Adrenal gland (tissue), 12 donors: Measurements from ENCODE around the gene MADD. TPM values are rescaled to one million over a fixed set of nuclear protein-coding genes. Genes with fewer than 3 reads are reported as not detected.
"Not testable (repeated sequence)": the region's sequence is repeated elsewhere in the genome, so short reads cannot be mapped to it uniquely, and the experiment has no call there.

Source experiments
- DNase-seq, 7 donors: peaks; one replicate each; pipeline ENCODE4 v3.0.0-alpha.2; 2019 to 2020
- H3K27ac ChIP-seq, 5 donors: fragments of 200-600 bp; sonication (generic) in 4 of 5; 1 replicate in 3 of 5; 2 replicates in 2 of 5; pipeline versions ENCODE4 v1.5.1 to v1.8.0; 2016 to 2020; ENCODE audit warnings: mild to moderate bottlenecking in 1 of 5
- H3K27me3 ChIP-seq: fragments of 200-600 bp; 2 replicates; pipeline ENCODE4 v1.8.0; 2021
- H3K36me3 ChIP-seq, 2 donors: fragments of 200-600 bp; replicated peaks in 1 of 2; 1 replicate in 1 of 2; 2 replicates in 1 of 2; pipeline versions ENCODE4 v1.5.1 to v1.8.0; 2018 to 2022
- H3K4me1 ChIP-seq, 2 donors: fragments of 200-600 bp; replicated peaks in 1 of 2; 1 replicate in 1 of 2; 2 replicates in 1 of 2; pipeline versions ENCODE4 v1.5.1 to v1.8.0; 2018 to 2021
- H3K4me3 ChIP-seq, 4 donors: fragments of 200-600 bp; sonication (generic) in 3 of 4; one replicate each; pipeline ENCODE4 v1.5.1; 2016 to 2018
- H3K9me3 ChIP-seq, 3 donors: fragments of 200-600 bp; sonication (generic) in 1 of 3; replicated peaks in 1 of 3; 1 replicate in 2 of 3; 2 replicates in 1 of 3; pipeline versions ENCODE4 v1.5.1 to v1.8.0; 2016 to 2021
- POLR2A ChIP-seq, 2 donors: fragments of 450-650 bp; IDR thresholded peaks; one replicate each; pipeline ENCODE4 v1.6.1; 2017; ENCODE audit warnings: antibody characterized with exemption in 2 of 2, mild to moderate bottlenecking in 2 of 2, moderate library complexity in 1 of 2
- WGBS, 4 donors: extraction: QIAGEN DNeasy Blood & Tissue Kit in 2 of 4; methylation state at CpG; one replicate each; pipeline versions ENCODE4 v1.1.5 to v1.1.7; 2013 to 2017; 5-methylcytosine and 5-hydroxymethylcytosine counted together
- intact Hi-C, 2 donors: fragments of 100-400 bp; cut with DNase I; formaldehyde crosslinking; loops; one replicate each; pipeline versions ENCODE4 v1.14.1 to v1.15.0; 2022 to 2023
- polyA plus RNA-seq, 3 donors: library from polyadenylated mRNA; stranded (reverse); fragments of 200-250 nt in 2 of 3; fragments of 350-450 nt in 1 of 3; fragmentation: Illumina TruSeq in 1 of 3; extraction: RNeasy Lipid Tissue Mini Kit (QIAGEN cat#74804) in 1 of 3; gene quantifications; one replicate each; pipeline ENCODE4 v1.2.3, GENCODE V29; 2013 to 2014
- total RNA-seq, 9 donors: library from RNA; depleted of rRNA in 4 of 9; stranded (reverse); fragments of >200 nt in 4 of 9; fragments of 120-200 nt in 1 of 9; fragmentation: NEBNext Ultra II Directional in 1 of 9; extraction: Animal tissue kit (Norgen Biotek cat#: 25700) in 1 of 9; gene quantifications; one replicate each; pipeline versions ENCODE4 v1.1.0 to v1.2.4, GENCODE V29; 2013 to 2023
- TF ChIP-seq, protein P1 (sequence below), 6 experiments: fragments of 450-650 bp in 4 of 6; fragments of 200-600 bp in 2 of 6; sonication (generic) in 1 of 6; IDR thresholded peaks; 1 replicate in 5 of 6; 2 replicates in 1 of 6; pipeline versions ENCODE4 v1.5.1 to v1.8.0; 2016 to 2021; ENCODE audit warnings: antibody characterized with exemption in 6 of 6, mild to moderate bottlenecking in 2 of 6, moderate library complexity in 1 of 6
- donor health status: healthy with polysubstance abuse.
- donor health status: Bipolar disorder and iron deficiency.
- donor health status: DM: yes; HTN: yes; CAD: no.
- donor health status: DM: no; HTN: no; CAD: no.
- donor health status: DM: no; HTN: no; CAD: no.
- donor health status: DM: yes; HTN: yes; CAD: no.

MADD gene
- total and polyA plus RNA-seq, 12 donors, result 33.4 to 83.0 (median 49.2) TPM

- no peaks in the 10 kb centered on the region for H3K4me1 ChIP-seq
- H3K9me3 ChIP-seq, result no peaks in the 10 kb centered on the region
- no peak for TF ChIP-seq POLR2A (IDR thresholded peaks at IDR 0.05)
- WGBS, 4 donors, result 93 to 96% (median 95%) methylated on average over 9 to 20 of the region's 20 CpGs
- no peak overlapping the region for H3K4me3 ChIP-seq
- H3K27me3 ChIP-seq, result no peaks in the 10 kb centered on the region
- DNase-seq, result no peak
- H3K27ac ChIP-seq, result no peak overlapping the region
- no peaks in the 10 kb centered on the region for H3K36me3 ChIP-seq
- intact Hi-C loops, result no loop called here
Measured at GRCh38 chr11:47332791-47333525, 63.0 kb downstream of the MADD start.

DNA sequence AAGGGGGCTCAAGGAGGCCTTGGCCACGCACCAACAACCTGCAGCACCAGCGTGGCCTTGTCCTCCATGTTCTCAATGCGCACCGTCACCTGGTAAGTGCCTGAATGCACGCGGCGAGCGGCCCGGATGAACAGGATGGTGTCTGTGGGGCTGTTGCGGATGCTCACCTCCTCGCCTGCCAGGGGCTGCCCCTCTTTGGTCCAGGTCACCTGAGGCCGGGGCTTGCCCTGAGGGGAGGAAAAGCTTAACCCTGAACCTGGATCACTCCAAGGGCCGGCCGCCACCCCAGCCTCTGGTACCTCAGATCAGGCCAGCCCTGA, 63.6 kb downstream of the MADD start:
- Histone ChIP-seq H3K4me3 (no peak overlapping the region), H3K27me3 (no peaks in the 10 kb centered on the region), H3K36me3 (no peaks in the 10 kb centered on the region), H3K9me3 (no peaks in the 10 kb centered on the region), H3K4me1 (no peaks in the 10 kb centered on the region), H3K27ac (no peak overlapping the region)
- 95 to 100% (median 96%) methylated on average over 7 to 14 of the region's 14 CpGs; no CpG with 5 or more reads in 1 of the 4 donors for WGBS, 4 donors
- intact Hi-C loops, result no loop called here
- no peak for DNase-seq
- no peak for TF ChIP-seq POLR2A (IDR thresholded peaks at IDR 0.05)
- TF ChIP-seq, protein P1, sequence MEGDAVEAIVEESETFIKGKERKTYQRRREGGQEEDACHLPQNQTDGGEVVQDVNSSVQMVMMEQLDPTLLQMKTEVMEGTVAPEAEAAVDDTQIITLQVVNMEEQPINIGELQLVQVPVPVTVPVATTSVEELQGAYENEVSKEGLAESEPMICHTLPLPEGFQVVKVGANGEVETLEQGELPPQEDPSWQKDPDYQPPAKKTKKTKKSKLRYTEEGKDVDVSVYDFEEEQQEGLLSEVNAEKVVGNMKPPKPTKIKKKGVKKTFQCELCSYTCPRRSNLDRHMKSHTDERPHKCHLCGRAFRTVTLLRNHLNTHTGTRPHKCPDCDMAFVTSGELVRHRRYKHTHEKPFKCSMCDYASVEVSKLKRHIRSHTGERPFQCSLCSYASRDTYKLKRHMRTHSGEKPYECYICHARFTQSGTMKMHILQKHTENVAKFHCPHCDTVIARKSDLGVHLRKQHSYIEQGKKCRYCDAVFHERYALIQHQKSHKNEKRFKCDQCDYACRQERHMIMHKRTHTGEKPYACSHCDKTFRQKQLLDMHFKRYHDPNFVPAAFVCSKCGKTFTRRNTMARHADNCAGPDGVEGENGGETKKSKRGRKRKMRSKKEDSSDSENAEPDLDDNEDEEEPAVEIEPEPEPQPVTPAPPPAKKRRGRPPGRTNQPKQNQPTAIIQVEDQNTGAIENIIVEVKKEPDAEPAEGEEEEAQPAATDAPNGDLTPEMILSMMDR (IDR thresholded peaks at IDR 0.05), result no peak

DNA sequence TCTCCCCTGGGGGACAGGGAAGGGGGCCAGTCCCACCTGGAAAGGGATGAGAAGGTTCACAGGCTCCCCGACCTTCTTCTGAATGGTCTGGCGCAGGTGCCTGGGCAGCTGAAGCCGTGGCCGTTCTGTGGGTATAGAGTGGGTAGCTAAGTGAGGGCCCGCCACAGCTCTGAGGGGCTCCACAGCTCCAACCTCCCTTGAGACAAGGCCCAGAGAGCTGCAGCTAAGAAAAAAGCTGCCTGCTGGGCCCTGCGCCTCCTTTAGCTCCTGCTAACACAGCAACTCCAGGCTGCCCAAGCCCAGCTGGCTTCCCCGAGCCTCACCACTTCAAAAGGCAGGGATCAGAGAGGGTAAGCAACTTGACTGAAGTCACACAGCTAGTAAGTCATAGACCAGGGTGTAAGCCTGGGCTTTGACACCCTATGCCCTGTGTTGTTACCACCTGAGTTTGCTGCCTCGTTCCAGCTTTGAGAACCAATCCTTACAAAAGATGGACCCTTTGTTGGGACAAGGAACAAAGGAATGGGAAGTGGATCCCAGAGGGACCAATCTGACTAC, 64.0 kb downstream of the MADD start:
- TF ChIP-seq POLR2A (IDR thresholded peaks at IDR 0.05), result no peak
- TF ChIP-seq, protein P1 (IDR thresholded peaks at IDR 0.05), result no peak
- Histone ChIP-seq H3K4me1 (no peaks in the 10 kb centered on the region), H3K9me3 (no peaks in the 10 kb centered on the region), H3K36me3 (no peaks in the 10 kb centered on the region), H3K27ac (no peak overlapping the region), H3K4me3 (no peak overlapping the region), H3K27me3 (no peaks in the 10 kb centered on the region)
- no peak for DNase-seq
- intact Hi-C loops, result no loop called here
- WGBS, 4 donors, result 87 to 96% (median 93%) methylated on average over 3 to 8 of the region's 8 CpGs

GRCh38 chr11:47334699-47335411, 64.9 kb downstream of the MADD start:
- H3K4me1 ChIP-seq, H3K27ac ChIP-seq, H3K36me3 ChIP-seq, DNase-seq, H3K27me3 ChIP-seq, intact Hi-C loops, H3K9me3 ChIP-seq, H3K4me3 ChIP-seq: not testable (repeated sequence)
- 94 to 97% (median 96%) methylated on average over 9 to 16 of the region's 16 CpGs for WGBS, 4 donors

DNA sequence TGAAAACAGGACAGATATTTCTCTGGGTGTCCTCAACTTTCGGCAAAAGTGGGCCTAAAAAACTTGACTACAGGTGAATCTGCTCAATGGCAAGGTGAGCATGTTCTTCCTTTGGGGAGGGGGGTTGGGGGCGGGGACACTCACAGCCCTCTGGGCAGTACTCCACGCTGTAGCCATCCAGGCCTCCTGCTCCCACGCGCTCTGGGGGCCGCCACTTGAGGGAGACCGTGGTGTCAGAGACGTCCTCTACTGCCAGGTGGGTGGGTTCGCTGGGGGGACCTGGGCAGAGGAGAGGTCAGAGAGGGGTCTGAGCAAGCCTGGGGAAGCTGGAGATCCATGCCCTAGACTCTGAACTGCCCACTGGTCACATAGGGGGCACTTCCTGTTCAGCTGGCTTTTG, 65.8 kb downstream of the MADD start:
- intact Hi-C loops, result no loop called here
- no peaks in the 10 kb centered on the region for H3K4me1 ChIP-seq
- WGBS, 4 donors, result 85 to 100% (median 86%) methylated on average over 1 to 9 of the region's 9 CpGs

More for the DNA sequence above, 65.8 kb downstream of the MADD start:
- no peaks in the 10 kb centered on the region for H3K36me3 ChIP-seq
- no peak overlapping the region for H3K4me3 ChIP-seq
- no peak overlapping the region for H3K27ac ChIP-seq
- no peaks in the 10 kb centered on the region for H3K9me3 ChIP-seq
- H3K27me3 ChIP-seq, result no peaks in the 10 kb centered on the region
- TF ChIP-seq POLR2A (IDR thresholded peaks at IDR 0.05), result no peak
- TF ChIP-seq, protein P1 (IDR thresholded peaks at IDR 0.05), result no peak
- DNase-seq, result no peak
